Testis (tissue), 3 donors: ENCODE measurements around the gene CACNG4. TPM values are rescaled to one million over a fixed set of nuclear protein-coding genes. Genes with fewer than 3 reads are reported as not detected.

ENCODE experiments used
- DNase-seq: peaks from one replicate; pipeline ENCODE4 v3.0.0-alpha.2; 2019
- H3K27ac ChIP-seq, 2 donors: fragments of 200-600 bp; sonication (generic); one replicate each; pipeline ENCODE4 v1.5.1; 2019
- H3K27me3 ChIP-seq: fragments of 200-600 bp; sonication (generic); one replicate; pipeline ENCODE4 v1.5.1; 2019
- H3K36me3 ChIP-seq: fragments of 200-600 bp; sonication (generic); one replicate; pipeline ENCODE4 v1.5.1; 2017; ENCODE audit warnings: low read depth; ENCODE audit errors: missing control alignments
- H3K4me1 ChIP-seq: fragments of 200-600 bp; sonication (generic); one replicate; pipeline ENCODE4 v1.5.1; 2019
- H3K4me3 ChIP-seq, 2 donors: fragments of 200-600 bp; sonication (generic); one replicate each; pipeline ENCODE4 v1.5.1; 2017 to 2019
- H3K9me3 ChIP-seq: fragments of 200-600 bp; sonication (generic); one replicate; pipeline ENCODE4 v1.5.1; 2017
- CTCF ChIP-seq, 3 experiments: fragments of 450-650 bp in 2 of 3; fragments of 200-600 bp in 1 of 3; sonication (generic) in 1 of 3; IDR thresholded peaks; one replicate each; pipeline ENCODE4 v1.5.1; 2016 to 2019; ENCODE audit warnings: antibody characterized with exemption in 3 of 3, mild to moderate bottlenecking in 2 of 3, moderate library complexity in 1 of 3
- POLR2A ChIP-seq: fragments of 450-650 bp; IDR thresholded peaks from one replicate; pipeline ENCODE4 v1.6.1; 2017; ENCODE audit warnings: antibody characterized with exemption, mild to moderate bottlenecking, moderate library complexity
- WGBS, 2 donors: methylation state at CpG; one replicate each; pipeline ENCODE4 v1.1.5; 2018; 5-methylcytosine and 5-hydroxymethylcytosine counted together
- intact Hi-C: fragments of 100-400 bp; cut with DNase I; formaldehyde crosslinking; loops from one replicate; pipeline ENCODE4 v1.15.1; 2023; ENCODE audit warnings: low total_unique reads
- polyA plus RNA-seq: library from polyadenylated mRNA; stranded (reverse); fragments of 350-450 nt; fragmentation: Illumina TruSeq; extraction: RNeasy Lipid Tissue Mini Kit (QIAGEN cat#74804); gene quantifications from one replicate; pipeline ENCODE4 v1.2.3, GENCODE V29; 2014; ENCODE audit warnings: low read depth, low replicate concordance; ENCODE audit not compliant: insufficient read depth
- total RNA-seq, 2 donors: library from RNA; depleted of rRNA; stranded (reverse); fragments of >200 nt; gene quantifications; one replicate each; pipeline ENCODE4 v1.2.3, GENCODE V29; 2016

Gene CACNG4
- total and polyA plus RNA-seq, 3 donors from 2014 or later: 0.16 to 0.81 (median 0.46) TPM

- intact Hi-C loops: no loop called here
- H3K9me3 ChIP-seq: no peaks in the 10 kb centered on the region
- DNase-seq: no peak
- 87 to 91% methylated on average over 26 to 29 of the region's 29 CpGs for WGBS, 2 donors
- no peaks in the 10 kb centered on the region for H3K36me3 ChIP-seq
- H3K27me3 ChIP-seq: no peaks in the 10 kb centered on the region
- H3K4me1 ChIP-seq: no peaks in the 10 kb centered on the region
- H3K4me3 ChIP-seq: no peak overlapping the region
- H3K27ac ChIP-seq: no peak overlapping the region
- TF ChIP-seq POLR2A (no peak), CTCF (IDR thresholded peaks at IDR 0.05) (no peak)
Measured at GRCh38 chr17:67055811-67056745, 91.6 kb downstream of the CACNG4 start.

- Histone ChIP-seq H3K27ac (no peak overlapping the region), H3K4me1 (no peaks in the 10 kb centered on the region), H3K27me3 (no peaks in the 10 kb centered on the region), H3K36me3 (no peaks in the 10 kb centered on the region), H3K9me3 (no peaks in the 10 kb centered on the region), H3K4me3 (no peak overlapping the region)
- no peak for DNase-seq
- intact Hi-C loops: no loop called here
- 90 to 91% methylated on average over 18 of the region's 18 CpGs for WGBS, 2 donors
- no peak for TF ChIP-seq CTCF (IDR thresholded peaks at IDR 0.05)
- TF ChIP-seq POLR2A: no peak
Measured at GRCh38 chr17:67056746-67057490, 92.4 kb downstream of the CACNG4 start.

DNA sequence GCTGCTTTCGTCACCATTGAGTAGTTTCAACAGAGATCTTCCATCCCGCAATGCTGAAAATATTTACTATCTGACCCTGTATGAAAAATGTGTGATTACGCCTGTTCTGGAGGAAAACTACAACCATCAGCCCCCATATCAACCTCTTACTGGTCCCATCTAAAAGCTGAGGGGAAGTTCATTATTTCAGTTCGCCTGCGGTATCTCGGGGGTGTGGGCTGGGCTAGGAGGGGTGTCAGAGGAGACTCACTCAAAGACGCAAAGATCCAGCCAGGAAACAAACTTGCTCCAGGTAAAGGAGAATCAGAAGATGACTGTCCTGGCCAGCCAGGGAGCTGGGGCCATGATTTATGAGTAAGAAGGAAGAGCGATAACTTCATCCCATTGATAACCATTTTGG lies 93.5 kb downstream of the CACNG4 start:
- no peaks in the 10 kb centered on the region for H3K27me3 ChIP-seq
- H3K9me3 ChIP-seq: no peaks in the 10 kb centered on the region
- no peaks in the 10 kb centered on the region for H3K36me3 ChIP-seq
- no peak overlapping the region for H3K27ac ChIP-seq
- intact Hi-C loops: no loop called here
- H3K4me1 ChIP-seq: no peaks in the 10 kb centered on the region
- DNase-seq: no peak
- no peak overlapping the region for H3K4me3 ChIP-seq
- TF ChIP-seq POLR2A: no peak
- TF ChIP-seq CTCF (IDR thresholded peaks at IDR 0.05): no peak
- 90 to 95% methylated on average over 8 of the region's 8 CpGs for WGBS, 2 donors

- TF ChIP-seq POLR2A: no peak
- no peak for TF ChIP-seq CTCF (IDR thresholded peaks at IDR 0.05)
- H3K4me3 ChIP-seq: no peak overlapping the region
- H3K27me3 ChIP-seq: no peaks in the 10 kb centered on the region
- no peak overlapping the region for H3K27ac ChIP-seq
- H3K4me1 ChIP-seq: no peaks in the 10 kb centered on the region
- H3K9me3 ChIP-seq: no peaks in the 10 kb centered on the region
- DNase-seq: no peak
- H3K36me3 ChIP-seq: no peaks in the 10 kb centered on the region
- 76 to 86% methylated on average over 6 of the region's 6 CpGs for WGBS, 2 donors
- intact Hi-C loops: no loop called here
Measured at GRCh38 chr17:67059372-67059771, 94.9 kb downstream of the CACNG4 start.
